GM15510 (cell line): Measurements from ENCODE around the gene TBKBP1.

ENCODE experiments used
- POLR2A ChIP-seq: IDR thresholded peaks from 3 replicates; pipeline ENCODE4 v1.6.1; 2011; ENCODE audit warnings: borderline replicate concordance; ENCODE audit not compliant: insufficient read length; ENCODE audit errors: extremely low read depth

The TBKBP1 gene

DNA sequence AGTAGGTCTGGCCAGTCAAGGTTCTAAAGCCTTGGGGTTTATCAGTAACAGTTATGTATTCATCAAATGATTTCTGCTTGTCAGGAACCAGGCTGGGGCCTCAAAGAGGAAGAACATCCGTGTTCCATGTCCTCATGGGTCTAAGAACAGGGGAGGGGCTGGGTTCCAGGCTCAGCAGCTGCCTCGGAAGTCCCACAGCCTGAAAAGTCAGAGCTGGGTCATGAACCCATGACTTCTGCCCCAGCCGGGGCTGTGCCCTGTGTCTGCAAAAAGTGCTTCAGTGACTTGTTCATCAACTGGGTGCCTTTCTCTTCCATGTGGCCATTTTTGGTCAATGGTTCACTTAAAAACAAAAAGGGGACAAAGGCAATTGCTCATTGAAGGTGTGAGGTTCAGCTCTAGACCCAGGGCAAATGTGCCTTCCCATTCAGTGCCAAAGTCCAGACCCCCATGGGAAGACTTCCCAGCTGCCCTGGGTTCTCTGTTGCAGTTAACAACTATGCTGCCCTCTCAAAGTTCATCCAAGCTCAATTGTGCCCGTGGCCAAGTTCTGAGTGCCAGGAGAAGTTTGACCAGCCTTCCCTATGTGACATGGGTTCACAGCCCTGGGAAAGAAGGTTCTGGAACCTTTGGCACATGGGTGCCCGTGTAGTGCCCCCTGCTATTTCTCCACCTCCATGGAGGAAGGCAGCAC lies 18.5 kb downstream of the TBKBP1 start:
- TF ChIP-seq POLR2A = no peak

DNA sequence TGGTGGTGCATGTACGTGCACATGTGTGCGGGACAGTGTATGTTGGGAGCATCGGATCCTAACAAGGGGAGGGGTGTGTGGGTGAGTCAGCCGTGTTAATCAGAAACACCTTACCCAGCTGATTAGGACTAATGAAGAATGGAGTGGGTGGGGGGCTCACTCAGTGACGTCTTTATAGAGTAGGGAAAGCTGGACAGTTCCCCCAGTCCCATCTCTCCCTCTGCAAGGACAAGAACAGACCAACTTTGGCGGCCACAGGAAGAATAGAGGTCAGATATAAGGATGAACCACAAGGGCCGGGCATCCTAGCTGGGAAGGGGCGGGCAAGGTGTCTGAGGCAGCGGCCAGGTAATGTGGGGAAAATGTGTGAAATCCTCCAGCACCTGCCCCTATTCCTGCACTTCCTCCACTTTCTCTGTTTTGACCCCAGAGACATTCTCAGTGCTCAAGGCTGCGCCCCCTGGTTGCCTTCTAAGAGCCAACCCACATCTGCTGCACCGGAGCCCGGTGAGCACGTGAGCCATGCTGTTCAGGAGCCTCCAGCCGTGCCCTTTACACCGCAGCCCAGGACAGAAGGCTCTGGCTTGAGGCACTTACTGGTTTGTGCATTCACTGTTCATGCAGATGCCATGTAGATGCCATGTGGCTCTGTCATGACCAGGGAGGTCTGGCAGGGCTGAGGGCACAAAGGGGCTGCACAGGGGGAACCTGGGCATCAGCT lies 20.2 kb downstream of the TBKBP1 start:
- TF ChIP-seq POLR2A = no peak

DNA sequence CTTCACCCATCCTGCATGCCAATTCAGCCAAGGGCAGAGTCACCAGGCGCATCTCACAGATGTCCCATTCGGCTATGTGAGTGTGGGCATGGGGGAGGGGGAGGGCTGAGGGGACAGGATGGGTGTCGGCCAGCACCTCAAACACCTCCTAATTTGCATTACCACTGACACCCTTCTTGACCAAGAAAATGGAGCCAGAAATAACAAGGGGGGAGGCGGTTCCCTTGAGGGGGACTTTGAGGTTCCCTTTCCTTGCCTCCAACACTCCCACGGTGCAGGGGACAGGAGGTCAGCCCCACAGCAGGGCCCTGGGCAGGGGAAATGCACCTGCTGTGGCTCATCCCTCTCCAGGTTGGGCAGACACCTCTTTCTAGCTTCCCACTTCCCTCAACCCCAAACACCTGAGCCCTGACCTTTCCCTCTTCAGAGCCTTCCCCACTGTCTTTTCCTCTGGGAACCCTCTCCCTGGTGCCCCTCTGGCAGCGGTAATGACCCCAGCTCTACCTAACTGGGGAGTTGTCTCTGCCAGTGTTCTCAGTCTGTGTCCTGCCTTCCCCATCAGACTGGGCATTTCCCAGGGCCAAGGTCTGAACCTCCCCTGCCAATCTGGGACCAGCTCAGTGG lies 20.9 kb downstream of the TBKBP1 start:
- TF ChIP-seq POLR2A = no peak

DNA sequence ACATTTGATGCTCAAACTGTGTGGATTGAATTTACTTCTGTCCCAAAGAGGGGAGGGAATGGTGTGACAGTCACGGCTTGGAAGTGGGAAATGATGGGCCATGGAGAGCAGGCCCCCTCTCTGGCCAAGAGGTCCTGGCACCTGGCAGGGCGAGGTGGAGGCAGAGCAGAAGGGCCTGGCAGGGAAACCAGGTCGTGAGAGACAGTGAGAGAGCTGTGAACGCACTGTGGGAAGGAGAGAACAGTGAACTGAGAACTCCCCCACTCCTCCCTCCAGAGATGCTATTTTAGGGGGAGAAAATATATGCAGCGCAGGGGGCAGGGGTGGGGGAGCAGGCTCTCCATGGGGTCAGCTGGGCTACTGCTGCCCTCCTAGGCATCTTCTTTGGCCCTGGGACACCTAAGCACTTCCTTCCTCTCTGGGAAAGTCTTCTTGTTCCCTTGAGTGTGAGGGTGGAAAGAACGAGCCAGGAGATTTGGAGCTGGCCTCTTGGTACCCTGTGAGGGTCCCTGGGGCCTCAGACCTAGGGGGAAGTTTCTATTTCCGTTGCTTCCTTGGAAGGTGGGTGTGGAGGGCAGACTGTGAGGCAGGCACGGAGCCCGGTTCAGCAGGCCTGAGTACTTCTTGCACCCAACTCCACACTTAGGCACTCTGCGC lies 21.8 kb downstream of the TBKBP1 start:
- no peak for TF ChIP-seq POLR2A

DNA sequence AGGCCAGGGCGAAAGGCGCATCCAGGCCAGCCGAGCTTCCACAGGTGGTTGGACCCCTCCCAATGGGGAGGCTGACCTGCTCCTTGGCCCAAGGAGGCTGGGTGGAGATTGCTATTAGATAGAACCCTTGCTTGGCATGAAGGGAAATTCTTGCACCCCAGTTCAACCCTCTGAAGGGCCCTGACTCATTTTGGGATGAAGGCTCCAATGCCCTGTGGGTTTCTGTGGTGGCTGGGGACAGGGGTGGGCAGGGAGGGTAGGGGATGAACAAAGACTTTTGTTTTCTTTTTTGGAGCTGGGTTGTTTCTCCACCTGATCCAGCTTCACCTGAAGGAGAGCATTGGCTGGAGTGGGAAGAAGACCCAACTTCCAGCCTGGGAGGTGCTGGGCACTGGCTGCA lies 22.4 kb downstream of the TBKBP1 start:
- TF ChIP-seq POLR2A = no peak

DNA sequence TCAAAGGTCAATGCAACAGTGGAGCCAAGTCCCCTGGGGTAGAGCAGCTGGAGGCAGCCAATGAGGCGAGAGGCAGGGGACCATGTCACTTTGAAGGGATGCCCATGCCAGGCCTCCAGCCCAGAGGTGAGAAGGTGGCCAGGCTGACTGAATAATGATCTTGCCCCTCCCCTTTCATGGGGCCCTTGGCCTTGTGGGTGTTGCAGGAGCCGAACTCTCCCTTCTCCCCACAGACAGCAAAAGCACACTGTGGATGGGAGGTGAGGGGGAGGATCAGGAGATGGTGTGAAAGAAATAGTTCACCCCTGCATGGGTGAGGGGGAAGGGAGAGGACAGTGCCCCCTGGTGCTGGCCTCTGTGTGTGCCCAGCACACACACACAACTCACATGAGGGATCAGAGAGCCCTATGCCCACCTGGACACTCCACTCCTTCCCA lies 23.3 kb downstream of the TBKBP1 start:
- no peak for TF ChIP-seq POLR2A

DNA sequence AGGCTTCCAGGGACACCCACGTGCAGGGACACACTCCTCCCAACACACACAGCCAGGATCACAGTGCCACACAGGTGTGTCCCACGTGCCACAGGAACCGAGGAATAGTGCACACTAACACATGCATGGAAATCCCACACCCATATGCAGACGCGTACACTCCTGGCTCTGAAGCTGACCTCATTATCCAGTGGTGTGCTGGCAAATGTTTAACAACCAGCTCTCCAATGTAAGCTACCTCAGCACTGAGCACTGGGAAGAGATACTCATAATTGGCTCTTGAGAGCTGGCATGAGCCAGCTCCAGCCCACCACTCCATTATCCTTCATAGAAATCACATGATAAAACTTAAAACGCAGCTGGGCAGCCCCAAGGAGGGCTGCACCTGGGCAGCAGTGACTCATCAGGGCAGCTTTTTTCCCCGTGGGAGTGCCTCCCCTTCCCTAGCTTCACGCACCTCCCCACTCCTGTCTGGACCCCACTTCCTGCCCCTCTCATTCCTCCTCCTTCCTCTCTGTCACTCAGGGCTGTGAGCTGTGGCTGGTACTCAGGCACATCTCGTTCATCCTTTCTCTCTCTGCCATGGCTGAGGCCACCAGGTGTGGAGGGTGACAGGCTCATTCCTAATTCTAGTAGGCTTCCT lies 24.1 kb downstream of the TBKBP1 start:
- TF ChIP-seq POLR2A = no peak

DNA sequence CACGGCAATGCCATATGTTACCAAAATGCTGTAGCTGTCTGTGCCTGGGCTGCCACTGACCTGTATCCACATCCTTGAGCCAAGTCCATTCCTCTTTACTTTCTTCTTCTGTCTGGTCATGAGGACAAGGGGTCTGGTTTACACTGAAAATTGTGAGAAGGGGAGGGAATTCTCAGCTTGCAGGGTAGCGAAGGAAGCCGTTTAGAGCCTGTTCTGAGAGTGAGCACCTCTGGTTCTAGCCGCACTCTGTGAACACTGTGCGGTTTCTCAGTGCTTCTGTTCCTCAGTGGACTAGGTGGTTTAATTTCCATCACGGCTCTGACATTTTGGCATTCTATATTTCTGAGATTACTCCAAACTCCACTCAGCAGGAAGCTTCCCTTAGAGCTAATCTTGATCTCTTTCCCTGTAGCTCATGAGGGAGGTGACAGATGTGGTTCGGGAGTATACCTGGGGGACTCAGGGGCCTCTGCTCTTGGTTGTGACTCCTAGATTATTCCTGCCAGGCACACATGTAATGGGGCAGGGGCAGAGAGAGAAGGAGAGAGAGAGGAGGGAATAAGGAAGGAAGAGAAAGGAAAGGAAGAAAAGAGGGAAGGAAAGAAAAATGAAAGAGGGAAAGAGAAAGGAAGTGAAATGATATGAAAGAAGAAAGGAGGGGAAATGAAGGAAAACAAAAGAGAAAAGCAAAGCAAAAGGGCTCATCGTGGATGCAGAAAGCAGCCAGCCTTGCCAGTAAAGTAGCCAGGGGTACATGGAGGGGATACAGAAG lies 24.9 kb downstream of the TBKBP1 start:
- no peak for TF ChIP-seq POLR2A

DNA sequence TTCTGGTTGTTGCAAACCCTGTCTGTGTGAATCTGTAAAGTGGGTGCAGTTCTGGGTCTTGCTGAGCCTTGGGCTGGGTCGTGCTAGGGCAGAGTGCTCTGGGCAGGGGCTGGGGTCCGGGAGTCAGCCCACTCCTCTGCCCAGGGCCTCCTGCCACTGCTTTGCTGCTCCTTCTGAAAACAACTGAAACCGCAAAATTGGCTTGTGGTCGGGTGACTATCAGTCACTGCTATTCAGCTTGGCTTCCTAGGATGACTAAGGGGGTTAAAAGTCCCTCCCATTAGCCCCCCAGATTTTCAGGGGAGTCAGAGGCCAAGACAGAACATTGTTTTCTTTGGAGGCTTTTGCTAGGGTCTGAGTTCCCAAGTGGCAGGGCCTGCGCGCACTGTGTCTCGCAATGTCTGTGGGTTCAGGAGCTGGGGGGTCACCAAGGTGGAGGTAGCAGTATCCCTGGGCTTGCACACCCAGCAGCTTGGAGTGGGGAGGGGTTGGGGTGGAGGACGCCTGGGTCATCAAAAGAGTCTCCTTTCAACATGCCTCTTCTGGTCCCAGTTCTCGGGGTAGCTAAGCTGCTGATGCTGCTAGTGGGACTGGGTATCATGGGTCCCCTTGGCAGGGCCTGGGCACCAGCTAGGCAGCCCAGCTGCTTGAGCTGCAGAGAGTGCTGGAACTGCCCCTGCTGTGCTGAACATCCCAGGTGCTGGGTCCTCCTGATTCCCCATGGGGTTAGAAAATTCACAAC lies 25.6 kb downstream of the TBKBP1 start:
- TF ChIP-seq POLR2A = no peak

DNA sequence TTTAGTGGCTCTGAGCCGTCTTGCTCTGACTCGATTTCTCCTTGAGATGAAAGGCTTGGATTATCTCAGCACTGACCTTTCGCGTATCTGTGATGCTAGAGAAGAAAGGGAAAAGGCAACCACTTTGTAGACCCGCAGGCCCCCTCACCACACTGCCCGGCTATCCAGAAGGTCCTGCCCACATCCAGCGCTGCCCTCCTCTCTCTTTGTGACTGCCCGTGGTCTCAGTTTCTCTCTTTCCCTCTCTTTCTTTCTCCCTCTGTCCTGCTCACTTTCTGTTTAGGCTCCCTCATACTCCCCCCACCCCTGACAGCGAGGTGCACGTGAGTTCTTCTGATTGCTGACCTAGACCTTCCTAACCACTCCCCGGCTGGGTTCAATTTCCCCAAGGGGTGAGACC lies 26.2 kb downstream of the TBKBP1 start:
- TF ChIP-seq POLR2A = no peak

DNA sequence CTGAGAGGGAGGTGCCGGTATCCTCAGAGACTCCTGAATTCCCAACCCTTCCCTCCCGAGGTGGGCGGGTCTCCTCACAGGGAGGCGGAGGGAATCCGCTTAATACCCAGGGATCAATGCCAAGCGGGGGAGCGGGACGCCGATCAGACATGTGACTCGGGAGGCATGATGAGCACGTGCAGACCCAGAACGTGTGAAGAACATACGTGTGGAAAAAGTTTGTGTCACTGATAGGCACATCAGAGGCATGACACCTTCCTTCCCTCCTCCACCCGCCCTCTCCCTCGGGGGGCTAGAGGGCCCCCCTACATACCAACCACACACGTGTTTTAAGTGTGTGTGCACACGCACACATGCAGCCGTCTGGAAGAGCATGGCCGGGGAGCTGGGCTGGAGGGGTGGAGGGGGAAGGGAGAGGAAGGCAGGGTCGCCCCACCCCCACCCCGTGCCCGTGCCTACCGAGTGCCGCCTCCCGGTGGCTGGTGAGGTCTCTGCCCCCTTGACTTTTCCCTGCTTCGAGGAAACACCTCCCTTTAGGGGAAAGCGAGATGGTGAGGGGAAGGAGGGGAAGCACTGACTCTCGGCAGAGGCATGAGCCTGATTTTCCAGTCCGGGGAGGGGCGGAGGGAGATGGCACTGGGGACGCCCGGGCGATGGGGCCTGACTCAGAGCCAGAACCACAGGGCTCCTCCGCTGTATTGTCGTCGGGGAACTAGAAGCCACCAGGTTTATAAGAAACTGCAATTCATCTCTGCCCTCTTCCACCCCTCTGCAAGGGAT lies 27.0 kb downstream of the TBKBP1 start:
- TF ChIP-seq POLR2A = no peak

DNA sequence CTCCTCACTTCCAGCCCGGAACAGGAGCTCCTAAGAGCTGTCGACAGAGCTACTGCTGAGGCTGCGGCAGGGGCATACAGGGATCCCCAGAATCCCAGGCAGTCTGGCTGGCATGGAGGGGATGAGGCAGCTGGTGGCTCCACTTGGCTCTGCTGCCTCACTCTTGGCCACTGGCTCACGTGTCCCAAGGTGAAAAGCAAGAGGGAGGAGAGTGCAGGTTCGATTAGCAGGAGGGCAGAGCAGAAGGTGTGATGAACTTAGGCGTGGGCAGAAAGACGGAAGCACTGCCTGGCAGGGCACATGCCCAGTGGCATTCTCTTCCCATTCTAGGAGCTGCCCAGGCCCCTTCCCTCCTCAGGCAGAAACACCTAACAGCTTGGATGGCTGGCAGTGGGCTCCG lies 27.8 kb downstream of the TBKBP1 start:
- TF ChIP-seq POLR2A = no peak

DNA sequence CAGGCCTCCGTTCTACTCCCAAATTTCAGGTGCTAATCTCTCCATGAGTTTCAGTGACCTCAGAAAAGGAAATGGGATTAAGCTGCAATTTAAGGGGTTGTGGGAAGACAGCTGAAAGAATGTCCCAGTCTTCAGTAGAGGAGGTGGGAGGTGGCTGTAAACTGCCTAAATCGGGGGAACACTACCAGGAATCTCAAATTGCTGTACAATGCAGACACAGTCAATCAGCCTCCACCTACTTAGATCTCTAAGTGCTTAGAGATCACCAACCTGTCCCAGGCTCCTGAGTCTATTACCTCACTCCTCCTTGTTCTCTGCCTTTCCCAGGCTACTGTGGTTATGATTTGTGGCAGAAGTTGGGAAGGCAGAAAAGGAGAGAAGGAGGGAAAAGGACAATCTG lies 30.7 kb downstream of the TBKBP1 start:
- no peak for TF ChIP-seq POLR2A
